IPS DF 4.7 (cell line): Measurements from ENCODE around the gene CPB1.

ENCODE experiments used
- DNase-seq: peaks from one replicate; pipeline ENCODE4 v3.0.0-alpha.2; 2013; ENCODE audit warnings: low spot score; ENCODE audit errors: extremely low read depth

CPB1 gene

DNA sequence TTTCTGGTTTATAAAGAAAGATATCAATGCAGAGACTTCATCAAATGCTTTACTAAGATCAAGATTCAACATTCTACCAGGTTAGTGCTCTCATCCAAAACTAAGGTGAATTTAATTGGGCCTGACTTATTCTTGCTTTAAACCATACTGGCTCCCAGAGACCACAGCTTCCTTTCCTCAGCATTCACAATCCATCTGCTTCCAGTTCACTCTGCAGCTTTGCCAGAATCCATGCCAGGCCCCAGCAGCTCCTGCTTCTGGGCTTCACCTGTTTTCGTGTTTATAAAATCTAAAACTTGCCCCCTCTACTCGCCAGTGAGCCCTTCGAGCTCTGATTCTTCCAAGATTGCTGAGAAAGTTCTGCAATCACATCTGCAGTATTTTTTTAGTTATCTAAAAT lies 2.3 kb downstream of the CPB1 start:
- DNase-seq = no peak

DNA sequence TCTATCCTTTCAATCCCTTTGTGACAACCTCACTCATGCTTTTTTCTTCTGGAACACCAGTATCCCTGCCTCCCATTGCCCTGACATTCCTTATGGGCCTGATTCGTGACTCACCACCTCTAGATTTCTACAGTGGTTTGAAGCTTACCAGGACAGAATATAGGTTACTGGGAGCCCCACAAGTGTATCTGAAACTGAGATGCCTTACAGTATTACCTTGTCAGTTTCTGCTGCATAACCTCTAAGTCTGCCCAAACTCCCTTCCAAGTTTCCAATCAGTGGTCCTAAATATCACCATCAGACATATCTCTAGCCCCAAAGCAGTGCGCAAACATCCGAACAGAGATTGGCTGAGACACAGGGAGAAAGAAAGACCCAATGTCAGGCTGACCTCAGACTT lies 5.6 kb downstream of the CPB1 start:
- DNase-seq = no peak

DNA sequence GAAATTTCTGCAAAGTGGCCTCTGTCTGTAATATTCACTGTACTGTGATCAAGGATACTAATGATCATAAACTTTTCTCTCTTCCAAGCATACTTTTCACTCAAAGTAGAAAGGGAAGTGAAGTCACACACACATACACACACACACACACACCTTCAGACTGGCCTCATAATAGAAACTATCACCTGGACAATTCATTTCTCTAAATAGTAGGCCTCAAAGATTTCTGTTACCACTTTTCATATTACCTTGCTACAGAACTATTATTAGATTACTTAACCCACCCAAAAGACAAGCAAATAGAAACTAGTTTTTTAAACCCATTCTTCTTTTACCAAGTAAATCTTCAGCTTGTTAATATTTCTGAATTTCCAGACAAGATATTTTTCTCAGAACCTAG lies 12.2 kb downstream of the CPB1 start:
- DNase-seq = no peak

GRCh38 chr3:148840451-148840850 lies 12.8 kb downstream of the CPB1 start:
- no peak for DNase-seq

- no peak for DNase-seq
Observed at GRCh38 chr3:148845756-148846395, 18.3 kb downstream of the CPB1 start.

- DNase-seq = no peak
Observed at GRCh38 chr3:148847351-148847750, 19.7 kb downstream of the CPB1 start.

DNA sequence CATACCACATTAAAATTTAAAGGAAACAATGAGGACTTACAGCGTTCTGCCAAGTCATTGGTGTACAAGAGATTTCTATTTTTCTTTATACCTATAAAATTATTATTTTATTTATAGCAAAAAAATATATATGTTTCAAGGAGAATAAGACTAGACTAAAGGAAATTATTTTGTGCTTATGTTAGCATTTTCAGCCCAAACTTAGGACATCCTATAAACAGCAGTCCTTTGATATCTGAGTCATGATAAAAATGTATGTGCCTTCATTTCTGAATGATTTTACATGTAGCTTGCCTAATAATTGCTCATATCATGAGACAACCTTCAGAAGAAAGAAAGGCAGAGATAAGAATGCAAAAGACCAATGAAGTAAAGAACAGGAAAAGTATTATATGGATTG lies 20.8 kb downstream of the CPB1 start:
- no peak for DNase-seq

- no peak for DNase-seq
Observed at GRCh38 chr3:148852271-148852992, 24.8 kb downstream of the CPB1 start.

GRCh38 chr3:148853076-148853475 lies 25.5 kb downstream of the CPB1 start:
- DNase-seq = no peak

DNA sequence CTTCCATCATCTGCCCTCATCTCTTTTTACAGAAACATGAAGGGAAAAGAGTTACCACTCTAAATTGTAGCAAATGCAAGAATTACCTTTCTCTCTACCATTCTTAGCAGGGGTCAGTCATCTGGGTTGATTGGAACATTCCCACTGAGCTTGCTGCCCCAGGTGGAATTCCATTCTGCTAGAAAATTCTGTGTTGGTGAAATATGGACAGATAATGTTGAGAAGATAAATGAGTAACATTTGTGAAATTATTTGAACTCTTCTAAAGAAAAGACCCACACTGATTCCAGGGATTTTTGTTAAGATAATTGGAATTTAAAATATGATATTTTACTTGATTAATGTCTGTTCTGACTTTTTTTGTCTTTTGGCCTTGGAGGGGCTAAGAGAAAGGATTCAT lies 26.4 kb downstream of the CPB1 start:
- no peak for DNase-seq

- no peak for DNase-seq
Observed at GRCh38 chr3:148856384-148856783, 28.8 kb downstream of the CPB1 start.

DNA sequence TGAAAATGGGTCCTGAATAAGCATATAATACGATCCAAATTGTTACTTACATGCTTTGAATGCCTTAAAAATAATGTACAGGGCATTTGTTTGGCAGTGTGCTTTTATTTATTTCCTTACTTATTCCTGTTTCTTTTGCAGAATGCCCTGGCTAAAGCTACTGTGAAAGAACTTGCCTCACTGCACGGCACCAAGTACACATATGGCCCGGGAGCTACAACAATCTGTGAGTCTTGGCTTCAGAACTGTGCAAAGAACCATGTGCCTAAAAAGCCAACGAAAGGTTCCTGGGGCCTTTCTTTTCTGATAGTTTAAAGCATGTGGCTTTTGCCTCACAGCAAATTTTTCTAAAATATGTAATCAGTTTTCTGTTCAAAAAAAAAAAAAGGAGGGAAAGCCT lies 29.7 kb downstream of the CPB1 start:
- DNase-seq = no peak

DNA sequence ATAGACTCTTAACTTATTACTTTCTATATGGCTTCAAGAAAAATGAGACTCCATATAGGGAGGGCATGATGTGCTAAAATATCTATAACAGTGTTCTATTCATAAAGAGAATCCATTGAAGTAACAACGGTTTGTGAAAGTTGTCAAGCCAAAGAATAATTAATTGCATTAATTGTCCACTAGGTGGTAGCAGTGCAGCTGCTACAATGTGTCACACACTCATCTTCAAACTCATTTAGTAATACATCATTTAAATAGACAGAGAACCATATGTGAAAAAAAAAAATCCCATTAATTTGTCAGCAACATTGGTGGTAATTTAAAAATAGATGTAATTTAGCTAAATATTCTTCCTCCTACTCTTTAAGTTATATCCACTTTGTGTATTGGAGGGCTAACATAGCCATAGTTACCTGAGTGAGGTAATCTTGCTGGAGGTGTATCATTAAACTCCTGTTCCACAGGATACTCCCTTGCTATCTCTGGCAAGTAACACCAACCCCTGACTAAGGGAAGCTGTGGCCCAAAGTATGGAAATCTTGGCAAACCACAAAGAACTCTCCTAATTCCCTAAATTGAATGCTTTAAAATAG lies 33.8 kb downstream of the CPB1 start:
- no peak for DNase-seq

- DNase-seq = no peak
Observed at GRCh38 chr3:148863297-148863696, 35.7 kb downstream of the CPB1 start.

GRCh38 chr3:148863814-148864213 lies 36.2 kb downstream of the CPB1 start:
- no peak for DNase-seq

DNA sequence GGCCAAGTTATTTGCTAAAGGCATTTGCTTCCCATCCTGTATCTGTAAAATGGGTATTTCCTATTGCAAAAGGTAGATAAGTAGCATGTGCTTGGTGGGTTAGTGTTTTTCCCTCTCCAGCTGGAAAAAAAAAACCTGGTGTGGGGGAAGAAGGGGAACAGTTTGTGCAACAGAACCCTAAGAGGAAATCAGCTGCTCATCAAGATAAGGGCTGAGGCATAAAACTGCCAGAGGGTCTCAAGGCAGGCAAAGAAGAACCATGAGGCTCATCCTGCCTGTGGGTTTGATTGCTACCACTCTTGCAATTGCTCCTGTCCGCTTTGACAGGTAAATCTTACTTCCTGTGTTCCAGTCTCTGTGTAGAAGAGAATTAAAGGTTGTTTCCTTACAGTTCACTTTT lies 37.4 kb downstream of the CPB1 start, which contains the start of gene CPA3:
TSS of gene CPA3 (plus strand) at position 248 of the 400 bp plus-strand sequence. CDS start at position 260, 12 bp downstream.
- DNase-seq = no peak

GRCh38 chr3:148866261-148866660 lies 38.6 kb downstream of the CPB1 start:
- DNase-seq = no peak

- no peak for DNase-seq
Observed at GRCh38 chr3:148873270-148873927, 45.8 kb downstream of the CPB1 start.

DNA sequence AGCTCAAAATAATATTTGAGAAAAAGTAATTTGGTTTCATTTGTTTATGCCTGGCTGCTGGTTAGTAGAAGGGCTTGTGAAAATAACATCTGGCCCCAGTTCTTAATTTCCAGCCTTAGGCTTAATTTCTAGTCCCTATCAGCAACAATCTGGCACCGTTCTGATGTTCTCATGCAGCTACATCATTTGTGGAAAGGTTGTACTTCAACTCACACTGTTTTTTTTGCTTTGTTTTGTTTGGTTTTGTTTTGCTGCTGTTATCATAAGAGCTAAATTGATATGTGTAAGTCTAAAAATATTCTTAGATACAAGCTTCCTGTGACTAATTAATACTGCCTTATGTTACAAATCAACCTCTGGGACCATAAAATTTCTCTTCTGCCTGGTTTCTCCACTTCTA lies 46.4 kb downstream of the CPB1 start:
- no peak for DNase-seq

DNA sequence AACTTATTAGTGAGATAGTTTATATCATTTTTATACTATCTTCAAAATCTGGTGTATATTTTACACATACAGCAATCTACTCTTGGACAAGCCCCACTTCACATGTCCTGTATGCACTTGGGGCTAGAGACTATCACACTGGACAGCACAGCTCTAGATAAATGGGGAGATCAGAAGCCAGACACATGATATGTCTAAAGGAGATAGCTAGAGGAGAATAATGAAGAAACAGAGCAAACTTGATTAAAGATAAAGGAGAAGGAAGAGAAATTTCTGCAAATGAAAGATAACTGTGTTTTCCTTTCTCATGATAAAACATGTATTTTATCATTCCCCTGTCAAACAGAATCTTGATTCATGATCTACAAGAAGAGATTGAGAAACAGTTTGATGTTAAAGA lies 50.5 kb downstream of the CPB1 start:
- no peak for DNase-seq

DNA sequence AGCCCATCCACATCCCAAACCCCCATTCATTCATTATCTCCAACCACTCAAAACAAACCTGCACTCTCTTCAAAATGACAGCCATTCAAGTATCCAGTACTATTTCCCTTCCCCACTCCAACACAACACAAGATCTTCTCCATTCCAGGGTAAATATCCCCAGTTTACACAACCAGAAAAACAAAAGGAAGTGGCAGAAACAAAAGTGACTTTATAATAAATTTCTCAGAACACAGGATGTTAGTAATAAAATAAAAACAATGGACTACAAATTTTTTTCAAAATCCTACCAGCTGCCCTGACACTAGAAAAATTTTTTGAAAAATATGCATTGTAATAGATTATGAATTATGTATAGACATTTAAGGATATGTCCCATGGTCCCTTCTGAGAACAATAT lies 51.6 kb downstream of the CPB1 start:
- no peak for DNase-seq

GRCh38 chr3:148880681-148881080 lies 53.1 kb downstream of the CPB1 start:
- DNase-seq = no peak
